GM12892 (cell line): ENCODE results near the gene HSCB.
"Not testable (repeated sequence)": the region's sequence is repeated elsewhere in the genome, so short reads cannot be mapped to it uniquely, and the experiment has no call there.

Experiments used
- POLR2A ChIP-seq: IDR thresholded peaks from 2 replicates; pipeline ENCODE4 v1.6.1; 2011; ENCODE audit warnings: low read depth, low read length, control low read depth
- POLR2AphosphoS5 ChIP-seq: IDR thresholded peaks from 2 replicates; pipeline ENCODE4 v1.6.1; 2011; ENCODE audit warnings: low read depth, low read length, control low read depth
- TAF1 ChIP-seq: IDR thresholded peaks from 2 replicates; pipeline ENCODE4 v1.6.1; 2011; ENCODE audit warnings: low read depth, mild to moderate bottlenecking, control low read depth, low read length, borderline replicate concordance

DNA sequence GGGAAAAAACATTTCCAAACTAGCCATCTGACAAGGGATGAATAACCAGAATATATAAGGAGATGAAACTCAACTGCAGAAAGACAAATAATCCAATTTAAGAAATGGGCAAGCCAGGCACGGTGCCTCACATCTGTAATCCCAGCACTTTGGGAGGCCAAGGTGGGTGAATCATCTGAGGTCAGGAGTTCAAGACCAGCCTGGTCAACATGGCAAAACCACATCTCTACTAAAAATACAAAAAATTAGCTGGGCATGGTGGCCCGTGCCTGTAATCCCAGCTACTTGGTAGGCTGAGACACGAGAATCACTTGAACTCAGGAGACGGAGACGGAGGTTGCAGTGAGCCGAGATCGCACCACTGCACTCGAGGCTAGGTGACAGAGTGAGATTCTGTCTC is 3.0 kb upstream of the HSCB start:
- TF ChIP-seq POLR2AphosphoS5, TAF1, POLR2A: not testable (repeated sequence)
